Measurements from ENCODE around the gene OLA1.
A peak's percentile ranks its signal among the peaks of the same experiment; 100 is the strongest.

The OLA1 gene

GRCh38 chr2:174058456-174058855 lies 189.9 kb downstream of the OLA1 start:
- DNase-seq = no peak

GRCh38 chr2:174058026-174058425 lies 190.3 kb downstream of the OLA1 start:
- no peak for DNase-seq

GRCh38 chr2:174054926-174055325 lies 193.4 kb downstream of the OLA1 start:
- DNase-seq = no peak

- no peak for DNase-seq
These were observed 194.8 kb downstream of the OLA1 start for GRCh38 chr2:174053355-174054151.

GRCh38 chr2:174052584-174052976 lies 195.8 kb downstream of the OLA1 start:
- no peak for DNase-seq

- DNase-seq = no peak
These were observed 196.4 kb downstream of the OLA1 start for GRCh38 chr2:174051741-174052583.

GRCh38 chr2:174051068-174051467 lies 197.3 kb downstream of the OLA1 start:
- no peak for DNase-seq

GRCh38 chr2:174049895-174050294 lies 198.4 kb downstream of the OLA1 start:
- no peak for DNase-seq

- no peak for DNase-seq
These were observed 200.1 kb downstream of the OLA1 start for GRCh38 chr2:174048243-174048642.

GRCh38 chr2:174047746-174048145 lies 200.6 kb downstream of the OLA1 start:
- DNase-seq = no peak

- DNase-seq = no peak
These were observed 202.2 kb downstream of the OLA1 start for GRCh38 chr2:174046172-174046571.

- no peak for DNase-seq
These were observed 203.8 kb downstream of the OLA1 start for GRCh38 chr2:174044556-174044955.

- DNase-seq = no peak
These were observed 208.0 kb downstream of the OLA1 start for GRCh38 chr2:174040417-174040701.

- DNase-seq = peak; percentile 55 to 97
These were observed 208.5 kb downstream of the OLA1 start for GRCh38 chr2:174039551-174040416.

GRCh38 chr2:174038462-174038861 lies 209.9 kb downstream of the OLA1 start:
- DNase-seq = no peak

GRCh38 chr2:174036825-174037224 lies 211.5 kb downstream of the OLA1 start:
- DNase-seq = no peak

- DNase-seq = no peak
These were observed 212.2 kb downstream of the OLA1 start for GRCh38 chr2:174035981-174036742.

GRCh38 chr2:174035117-174035635 lies 213.2 kb downstream of the OLA1 start:
- no peak for DNase-seq

GRCh38 chr2:174033163-174033550 lies 215.2 kb downstream of the OLA1 start:
- DNase-seq = no peak

GRCh38 chr2:174031226-174031625 lies 217.1 kb downstream of the OLA1 start:
- DNase-seq = no peak

GRCh38 chr2:174028935-174029334 lies 219.4 kb downstream of the OLA1 start:
- DNase-seq = no peak

- DNase-seq = no peak
These were observed 220.4 kb downstream of the OLA1 start for GRCh38 chr2:174027956-174028355.
